Renal cortical epithelial cell (primary cell): ENCODE results near the gene UBE2R2. TPM values are rescaled to one million over a fixed set of nuclear protein-coding genes. Genes with fewer than 3 reads are reported as not detected.
"Not testable (repeated sequence)": the region's sequence is repeated elsewhere in the genome, so short reads cannot be mapped to it uniquely, and the experiment has no call there.

Source experiments
- DNase-seq: peaks from one replicate; pipeline ENCODE4 v3.0.0-alpha.2; 2011; ENCODE audit warnings: low read depth
- total RNA-seq: library from RNA; depleted of rRNA; stranded (reverse); fragments of >200 nt; gene quantifications from 2 replicates; pipeline ENCODE4 v1.2.3, GENCODE V29; 2014

Gene UBE2R2
- total RNA-seq, 1 donor from 2014 or later: 39.7 TPM

GRCh38 chr9:33927694-33928093 lies 110.7 kb downstream of the UBE2R2 start:
- DNase-seq: no peak

GRCh38 chr9:33931326-33931725 lies 114.4 kb downstream of the UBE2R2 start:
- DNase-seq: no peak

GRCh38 chr9:33932078-33932807 lies 115.3 kb downstream of the UBE2R2 start:
- DNase-seq: no peak

- no peak for DNase-seq
These were observed 117.4 kb downstream of the UBE2R2 start for GRCh38 chr9:33934188-33934878.

- DNase-seq: no peak
These were observed 123.2 kb downstream of the UBE2R2 start for GRCh38 chr9:33939924-33940874.

GRCh38 chr9:33942471-33943083 lies 125.6 kb downstream of the UBE2R2 start:
- peak; percentile 64 for DNase-seq

- no peak for DNase-seq
These were observed 126.4 kb downstream of the UBE2R2 start for GRCh38 chr9:33943389-33943788.

GRCh38 chr9:33946779-33947535 lies 130.0 kb downstream of the UBE2R2 start:
- DNase-seq: peak; percentile 97

GRCh38 chr9:33950371-33950770 lies 133.4 kb downstream of the UBE2R2 start:
- no peak for DNase-seq

- no peak for DNase-seq
These were observed 135.1 kb downstream of the UBE2R2 start for GRCh38 chr9:33952066-33952465.

DNA sequence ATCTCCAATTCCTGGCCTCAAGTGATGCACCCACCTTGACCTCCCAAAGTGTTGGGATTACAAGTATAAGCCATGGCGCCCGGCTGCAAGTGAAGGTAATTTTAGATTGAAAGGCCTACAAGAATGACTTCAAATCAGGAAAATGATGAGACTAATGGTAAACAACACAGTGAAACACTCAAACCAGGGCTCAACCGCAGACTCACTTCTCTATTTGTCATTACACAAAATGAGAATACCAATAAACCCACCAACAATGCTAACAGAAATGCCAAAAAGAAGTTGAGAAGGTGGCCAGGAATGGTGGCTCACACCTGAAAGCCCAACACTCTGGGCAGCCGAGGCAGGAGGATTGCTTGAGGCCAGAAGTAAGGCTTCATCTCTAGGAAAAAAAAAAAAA lies 139.6 kb downstream of the UBE2R2 start:
- DNase-seq: no peak

DNA sequence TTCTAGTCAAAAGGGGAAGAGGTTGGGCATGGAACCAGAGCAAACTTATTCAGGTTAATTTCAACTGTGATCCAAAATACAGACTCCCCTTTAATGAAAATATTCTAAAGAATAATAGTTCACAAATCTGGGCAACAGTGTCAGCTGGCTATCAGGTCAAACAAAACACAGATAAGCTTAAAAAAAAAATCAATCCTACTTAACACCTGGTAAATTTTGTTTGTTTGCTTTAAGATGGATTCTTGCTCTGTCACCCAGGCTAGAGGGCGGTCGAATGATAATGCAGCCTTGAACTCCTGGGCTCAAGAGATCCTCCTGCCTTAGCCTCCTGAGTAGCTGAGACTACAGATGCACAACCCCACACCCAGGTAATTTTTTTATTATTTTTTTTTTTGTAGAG lies 142.8 kb downstream of the UBE2R2 start:
- DNase-seq: no peak

DNA sequence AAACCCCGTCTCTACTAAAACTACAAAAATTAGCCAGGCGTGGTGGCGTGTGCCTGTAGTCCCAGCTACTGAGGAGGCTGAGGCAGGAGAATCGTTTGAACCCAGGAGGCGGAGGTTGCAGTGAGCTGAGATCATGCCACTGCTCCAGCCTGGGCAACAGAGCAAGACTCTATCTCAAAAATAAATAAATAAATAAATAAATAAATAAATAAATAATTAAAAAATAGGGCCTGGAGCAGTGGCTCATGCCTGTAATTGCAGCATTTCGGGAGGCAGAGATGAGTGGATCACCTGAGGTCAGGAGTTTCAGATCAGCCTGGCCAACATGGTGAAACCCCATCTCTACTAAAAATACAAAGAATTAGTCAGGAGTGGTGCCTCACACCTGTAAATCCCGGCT lies 145.5 kb downstream of the UBE2R2 start:
- DNase-seq: not testable (repeated sequence)

DNA sequence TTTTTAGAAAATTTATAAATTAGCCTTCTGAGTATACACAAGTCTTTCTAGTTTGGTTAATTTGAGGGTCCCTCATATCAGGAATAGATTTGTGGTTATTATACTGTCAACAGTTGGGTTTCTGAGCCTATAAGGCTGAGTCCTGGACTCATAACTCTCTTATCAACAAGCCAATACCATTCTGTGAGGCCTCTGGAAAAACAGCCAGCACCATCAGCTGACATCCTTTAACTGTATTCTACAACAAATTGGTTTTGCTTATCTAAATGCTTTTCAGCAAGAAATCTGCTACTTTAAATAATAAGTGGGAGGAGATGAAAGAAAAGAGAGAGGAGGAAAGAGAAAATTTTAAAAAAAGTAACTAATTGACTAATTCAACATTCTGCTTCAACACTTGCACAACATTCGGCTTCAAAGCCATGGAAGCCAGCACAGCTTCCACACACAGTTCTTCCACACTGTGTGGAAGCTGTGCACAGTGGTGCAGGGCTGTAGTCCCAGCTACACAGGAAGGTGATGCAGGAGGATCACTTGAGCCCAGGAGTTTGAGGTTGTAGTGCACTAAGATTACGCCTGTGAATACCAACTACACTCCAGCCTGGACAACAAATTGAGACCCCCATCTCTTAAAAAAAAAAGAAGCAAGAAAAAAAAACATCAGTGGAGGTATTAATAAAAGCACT lies 147.3 kb downstream of the UBE2R2 start:
- no peak for DNase-seq

Other genes starting within 250 kb of the UBE2R2 start
- 0.45 and 1.6 TPM in 2 replicates for gene PRSS3, start 21.6 kb upstream of the UBE2R2 start, total RNA-seq
- gene UBAP2, start 231.7 kb downstream of the UBE2R2 start, total RNA-seq: 30.9 and 40.4 TPM in 2 replicates